ENCODE measurements around the gene CSNK1D.

DNA sequence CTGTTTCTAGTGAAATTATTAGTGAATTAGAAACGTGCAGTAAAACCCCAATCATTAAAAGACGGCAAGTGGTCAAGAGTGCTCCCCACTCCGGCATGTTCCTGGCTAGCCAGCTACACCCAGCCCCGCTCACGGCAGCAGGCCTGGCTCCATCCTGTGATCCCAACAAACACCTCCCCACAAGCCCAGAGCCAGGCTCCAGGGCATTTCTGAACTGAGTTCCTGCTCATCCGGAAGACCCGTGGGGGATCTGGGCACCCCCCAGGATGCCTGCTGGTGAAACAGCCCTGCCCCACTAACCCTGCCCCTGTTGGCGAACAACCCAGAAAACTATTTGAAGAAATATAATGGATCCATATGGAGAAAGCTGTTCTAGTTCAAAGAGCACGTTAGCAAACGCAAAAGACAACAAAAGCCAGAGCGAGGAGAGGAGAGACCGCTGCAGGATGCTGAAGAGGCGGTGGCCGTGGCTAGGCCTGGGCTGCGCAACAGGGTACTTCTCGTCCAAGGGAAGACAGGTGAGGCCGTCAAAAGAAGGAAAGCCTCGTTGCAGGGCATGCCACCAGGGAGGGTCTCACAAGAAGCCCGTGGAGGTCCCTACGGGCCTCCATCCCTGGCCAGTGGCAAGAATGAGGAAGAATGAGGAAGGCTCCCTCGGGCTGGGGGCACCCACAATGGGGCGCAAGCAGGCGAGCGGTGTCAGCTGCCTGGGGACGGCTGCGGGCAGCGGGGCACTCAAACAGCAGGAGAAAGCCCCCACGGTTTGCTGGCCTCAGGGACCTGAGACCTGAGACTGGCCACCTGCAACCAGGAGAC lies 25.4 kb downstream of the CSNK1D start:
- TF ChIP-seq, protein P1, sequence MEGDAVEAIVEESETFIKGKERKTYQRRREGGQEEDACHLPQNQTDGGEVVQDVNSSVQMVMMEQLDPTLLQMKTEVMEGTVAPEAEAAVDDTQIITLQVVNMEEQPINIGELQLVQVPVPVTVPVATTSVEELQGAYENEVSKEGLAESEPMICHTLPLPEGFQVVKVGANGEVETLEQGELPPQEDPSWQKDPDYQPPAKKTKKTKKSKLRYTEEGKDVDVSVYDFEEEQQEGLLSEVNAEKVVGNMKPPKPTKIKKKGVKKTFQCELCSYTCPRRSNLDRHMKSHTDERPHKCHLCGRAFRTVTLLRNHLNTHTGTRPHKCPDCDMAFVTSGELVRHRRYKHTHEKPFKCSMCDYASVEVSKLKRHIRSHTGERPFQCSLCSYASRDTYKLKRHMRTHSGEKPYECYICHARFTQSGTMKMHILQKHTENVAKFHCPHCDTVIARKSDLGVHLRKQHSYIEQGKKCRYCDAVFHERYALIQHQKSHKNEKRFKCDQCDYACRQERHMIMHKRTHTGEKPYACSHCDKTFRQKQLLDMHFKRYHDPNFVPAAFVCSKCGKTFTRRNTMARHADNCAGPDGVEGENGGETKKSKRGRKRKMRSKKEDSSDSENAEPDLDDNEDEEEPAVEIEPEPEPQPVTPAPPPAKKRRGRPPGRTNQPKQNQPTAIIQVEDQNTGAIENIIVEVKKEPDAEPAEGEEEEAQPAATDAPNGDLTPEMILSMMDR (IDR thresholded peaks at IDR 0.05) = no peak
- TF ChIP-seq EZH2 (IDR thresholded peaks at IDR 0.05) (no peak), EZH2phosphoT487 (IDR thresholded peaks at IDR 0.05) (no peak)
